Mucosa of stomach (tissue), 1 donor: ENCODE results near the gene CHD6.

ENCODE experiments used
- H3K27me3 ChIP-seq: one replicate; pipeline ENCODE4 v1.7.0; 2013; ENCODE audit warnings: mild to moderate bottlenecking, low read length; ENCODE audit not compliant: control insufficient read depth, insufficient read depth
- H3K36me3 ChIP-seq: one replicate; pipeline ENCODE4 v1.7.0; 2013; ENCODE audit warnings: low read length; ENCODE audit not compliant: control insufficient read depth, insufficient read depth
- H3K4me1 ChIP-seq: one replicate; pipeline ENCODE4 v1.7.0; 2013; ENCODE audit warnings: mild to moderate bottlenecking, low read length; ENCODE audit not compliant: control insufficient read depth, insufficient read depth
- H3K4me3 ChIP-seq: one replicate; pipeline ENCODE4 v1.7.0; 2013; ENCODE audit warnings: low read length
- H3K9ac ChIP-seq: one replicate; pipeline ENCODE4 v1.7.0; 2013; ENCODE audit warnings: mild to moderate bottlenecking, low read length, moderate library complexity
- H3K9me3 ChIP-seq: one replicate; pipeline ENCODE4 v1.7.0; 2013; ENCODE audit warnings: mild to moderate bottlenecking, low read length, moderate library complexity; ENCODE audit not compliant: control insufficient read depth
- donor health status: Pancreatic carcinoma.

The CHD6 gene

DNA sequence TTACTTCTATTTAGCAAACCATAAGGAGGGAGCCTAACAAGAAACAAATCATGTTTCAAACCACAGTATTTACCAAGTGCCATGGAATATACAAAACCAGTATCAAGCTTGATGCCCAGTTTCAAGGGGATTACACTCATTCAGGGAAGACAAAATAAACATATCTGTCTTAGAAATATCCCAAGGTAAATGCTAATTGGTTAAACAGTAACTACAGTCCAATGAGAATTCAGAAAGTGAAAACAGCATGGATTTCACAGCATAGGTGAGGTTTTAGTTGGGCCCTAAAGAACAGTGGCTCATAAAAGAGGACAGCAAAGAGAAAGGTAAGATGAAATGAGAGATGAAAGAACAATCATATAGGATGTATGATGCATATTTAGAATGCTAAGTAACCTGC, 110.3 kb downstream of the CHD6 start:
- Histone ChIP-seq H3K9me3 (no peaks in the 10 kb centered on the region), H3K27me3 (no peaks in the 10 kb centered on the region), H3K4me3 (no peak overlapping the region), H3K36me3 (no peaks in the 10 kb centered on the region), H3K9ac (no peak overlapping the region), H3K4me1 (peaks cover 8% of the 10 kb centered on the region)

DNA sequence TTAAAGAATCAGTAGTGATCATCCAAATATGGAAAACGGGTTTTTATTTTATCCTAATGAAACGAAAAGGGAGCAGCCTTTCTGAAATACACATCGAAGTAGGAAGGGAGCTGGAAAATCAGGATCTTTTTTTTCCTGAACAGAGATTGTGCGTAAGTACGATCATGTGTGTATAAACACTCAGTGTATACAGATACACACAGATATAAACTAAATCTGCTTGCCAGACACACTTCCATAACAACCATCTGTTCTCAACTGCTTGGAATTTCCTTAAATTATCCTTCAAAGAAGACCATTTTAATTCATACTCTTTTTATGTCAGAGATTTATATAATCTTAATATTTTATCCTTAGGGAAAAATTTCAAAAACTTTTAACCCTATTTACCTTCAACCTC, 110.7 kb downstream of the CHD6 start:
- Histone ChIP-seq H3K9ac (no peak overlapping the region), H3K4me3 (no peak overlapping the region), H3K9me3 (no peaks in the 10 kb centered on the region), H3K36me3 (no peaks in the 10 kb centered on the region), H3K27me3 (no peaks in the 10 kb centered on the region), H3K4me1 (peaks cover 8% of the 10 kb centered on the region)

GRCh38 chr20:41506192-41506915, 111.8 kb downstream of the CHD6 start:
- Histone ChIP-seq H3K4me3 (no peak overlapping the region), H3K9me3 (no peaks in the 10 kb centered on the region), H3K27me3 (no peaks in the 10 kb centered on the region), H3K4me1 (peaks cover 8% of the 10 kb centered on the region), H3K9ac (no peak overlapping the region), H3K36me3 (no peaks in the 10 kb centered on the region)

GRCh38 chr20:41505184-41505583, 113.0 kb downstream of the CHD6 start:
- Histone ChIP-seq H3K9ac (no peak overlapping the region), H3K36me3 (no peaks in the 10 kb centered on the region), H3K27me3 (no peaks in the 10 kb centered on the region), H3K4me3 (no peak overlapping the region), H3K9me3 (no peaks in the 10 kb centered on the region), H3K4me1 (peaks cover 8% of the 10 kb centered on the region)

DNA sequence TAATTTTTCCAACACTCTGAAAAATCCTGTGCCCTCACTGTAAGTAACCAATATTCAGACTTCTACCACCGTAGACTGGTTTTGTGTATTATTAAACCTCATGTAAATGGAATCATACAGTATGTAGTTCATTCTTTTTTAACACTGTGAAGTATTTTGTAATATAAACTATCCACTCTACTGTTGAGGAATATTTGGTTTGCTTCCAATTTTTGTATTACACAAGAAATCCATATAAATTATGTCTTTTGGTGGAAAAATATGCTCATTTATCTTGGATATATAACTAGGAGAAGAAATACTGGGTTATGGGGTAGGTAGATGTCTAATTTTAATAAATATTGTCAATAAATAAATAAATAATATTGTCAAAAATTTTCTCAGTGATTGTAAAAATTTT, 116.8 kb downstream of the CHD6 start:
- no peaks in the 10 kb centered on the region for H3K27me3 ChIP-seq
- H3K4me3 ChIP-seq = no peak overlapping the region
- H3K4me1 ChIP-seq = no peaks in the 10 kb centered on the region
- H3K9ac ChIP-seq = no peak overlapping the region
- H3K36me3 ChIP-seq = peaks cover under 1% of the 10 kb centered on the region
- H3K9me3 ChIP-seq = no peaks in the 10 kb centered on the region

DNA sequence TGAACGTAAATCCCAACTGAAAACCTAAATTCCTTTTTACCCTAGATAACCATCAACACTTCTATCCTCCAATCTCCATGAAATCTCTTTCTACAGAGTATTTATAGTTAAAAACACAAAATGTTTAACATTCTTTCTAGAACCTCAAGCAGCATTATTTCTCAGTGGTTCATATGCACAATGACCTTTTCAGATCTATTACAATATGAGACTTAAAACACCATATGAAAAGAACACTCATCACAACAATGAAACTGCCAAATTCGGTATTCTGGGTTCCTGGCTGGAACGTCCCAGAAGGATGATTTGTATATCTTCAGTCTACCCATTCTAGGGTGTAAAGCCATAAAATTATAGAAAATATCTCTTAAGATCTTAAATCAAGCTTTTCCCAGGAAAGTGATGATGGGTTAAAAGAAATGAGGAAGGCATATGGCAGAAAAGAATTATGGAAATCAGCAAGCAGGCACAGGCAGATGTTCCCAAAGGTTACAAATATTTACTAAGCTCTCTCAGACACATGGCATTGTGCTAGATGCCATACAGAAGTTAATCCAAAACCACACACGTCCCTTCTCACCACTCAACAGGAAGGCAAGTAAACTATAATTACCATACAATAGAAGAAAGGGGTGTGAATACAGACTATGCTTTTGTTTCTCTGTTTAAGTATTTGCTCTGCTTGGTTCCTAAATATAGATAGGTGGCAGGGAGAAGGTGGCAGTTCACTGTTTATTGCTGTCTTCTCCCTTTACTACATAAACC, 118.0 kb downstream of the CHD6 start:
- H3K9me3 ChIP-seq = no peaks in the 10 kb centered on the region
- H3K4me1 ChIP-seq = no peaks in the 10 kb centered on the region
- no peak overlapping the region for H3K9ac ChIP-seq
- no peak overlapping the region for H3K4me3 ChIP-seq
- peaks cover 4% of the 10 kb centered on the region for H3K36me3 ChIP-seq
- no peaks in the 10 kb centered on the region for H3K27me3 ChIP-seq

GRCh38 chr20:41499064-41499463, 119.1 kb downstream of the CHD6 start:
- Histone ChIP-seq H3K4me1 (no peaks in the 10 kb centered on the region), H3K9me3 (no peaks in the 10 kb centered on the region), H3K4me3 (no peak overlapping the region), H3K9ac (no peak overlapping the region), H3K27me3 (no peaks in the 10 kb centered on the region), H3K36me3 (peaks cover 4% of the 10 kb centered on the region)

- H3K36me3 ChIP-seq = peaks cover 4% of the 10 kb centered on the region
- H3K27me3 ChIP-seq = no peaks in the 10 kb centered on the region
- H3K4me1 ChIP-seq = no peaks in the 10 kb centered on the region
- H3K4me3 ChIP-seq = no peak overlapping the region
- no peaks in the 10 kb centered on the region for H3K9me3 ChIP-seq
- H3K9ac ChIP-seq = no peak overlapping the region
These were observed 120.8 kb downstream of the CHD6 start for GRCh38 chr20:41497186-41497895.

- H3K9ac ChIP-seq = no peak overlapping the region
- H3K9me3 ChIP-seq = no peaks in the 10 kb centered on the region
- H3K4me3 ChIP-seq = no peak overlapping the region
- peaks cover 4% of the 10 kb centered on the region for H3K36me3 ChIP-seq
- no peaks in the 10 kb centered on the region for H3K4me1 ChIP-seq
- H3K27me3 ChIP-seq = no peaks in the 10 kb centered on the region
These were observed 123.7 kb downstream of the CHD6 start for GRCh38 chr20:41494451-41494850.

DNA sequence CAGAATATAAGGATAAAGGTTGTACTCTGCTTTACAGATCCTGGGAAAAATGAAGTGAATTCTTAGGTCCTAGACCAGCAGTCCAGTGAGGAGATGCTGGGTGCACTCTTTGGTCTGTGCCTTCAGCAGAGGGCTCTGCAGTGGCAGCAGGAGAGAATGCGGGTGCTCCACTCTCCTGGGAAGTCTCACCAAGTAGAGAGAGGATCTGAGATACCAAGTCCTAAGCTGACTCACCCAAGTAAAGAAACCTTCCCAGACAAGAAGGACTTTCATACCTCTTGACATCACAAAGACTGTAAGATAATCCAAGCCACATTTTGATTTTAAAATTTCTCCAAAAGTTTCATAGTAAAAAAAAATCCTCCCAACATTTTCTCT, 134.6 kb downstream of the CHD6 start:
- Histone ChIP-seq H3K9ac (no peak overlapping the region), H3K4me3 (no peak overlapping the region), H3K9me3 (no peaks in the 10 kb centered on the region), H3K27me3 (no peaks in the 10 kb centered on the region), H3K4me1 (no peaks in the 10 kb centered on the region), H3K36me3 (peaks cover 6% of the 10 kb centered on the region)

DNA sequence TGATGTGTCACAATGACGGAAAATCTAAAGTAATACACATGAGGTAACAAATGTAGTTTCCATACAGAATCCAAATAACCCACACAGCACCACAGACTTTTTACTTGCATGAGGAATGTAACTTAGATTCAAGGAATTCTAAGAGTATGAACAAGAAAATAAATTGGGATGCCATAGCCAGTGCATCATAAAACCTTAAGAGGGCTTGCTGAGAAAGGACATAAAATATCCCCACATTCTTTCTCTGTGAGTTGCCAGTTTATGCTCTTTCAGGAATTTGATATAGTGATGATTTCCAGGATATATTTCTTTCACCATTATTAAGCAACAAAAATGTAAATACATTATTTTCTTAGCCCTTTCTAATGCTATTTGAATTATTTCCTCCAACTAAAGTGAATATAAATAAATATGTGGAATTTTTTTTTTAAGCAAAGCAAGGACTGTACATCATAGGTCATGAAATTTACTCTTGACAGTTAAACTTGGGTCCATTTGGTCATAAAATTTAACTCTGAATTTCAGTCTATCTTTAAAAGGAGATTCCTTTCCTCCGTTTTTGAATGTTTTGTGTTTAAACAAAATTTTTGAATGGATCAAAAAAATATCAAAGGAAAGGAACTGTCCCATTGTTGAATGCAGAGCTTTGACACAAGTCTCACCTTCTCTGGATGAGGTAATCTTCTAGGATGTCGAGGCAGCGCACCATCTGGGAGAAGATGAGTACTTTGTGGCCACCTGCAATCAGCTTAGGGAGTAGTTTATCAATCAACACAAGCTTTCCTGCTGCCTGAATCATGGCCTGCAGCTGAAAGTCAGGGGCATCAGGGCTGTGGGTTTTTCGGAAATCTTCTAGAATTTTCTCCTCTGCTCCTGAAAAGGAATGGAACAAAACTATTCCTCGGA, 135.3 kb downstream of the CHD6 start:
- no peak overlapping the region for H3K4me3 ChIP-seq
- H3K36me3 ChIP-seq = peaks cover 3% of the 10 kb centered on the region

More for the DNA sequence above, 135.3 kb downstream of the CHD6 start:
- H3K27me3 ChIP-seq = no peaks in the 10 kb centered on the region
- no peak overlapping the region for H3K9ac ChIP-seq
- H3K4me1 ChIP-seq = no peaks in the 10 kb centered on the region
- H3K9me3 ChIP-seq = no peaks in the 10 kb centered on the region
